Mesothelial cell of epicardium (in vitro differentiated cells): Measurements from ENCODE around the gene DDX56. TPM values are rescaled to one million over a fixed set of nuclear protein-coding genes. Genes with fewer than 3 reads are reported as not detected.

Experiments
- DNase-seq, 2 experiments: peaks; one replicate each; pipeline ENCODE4 v3.0.0; 2021; ENCODE audit warnings: low spot score in 2 of 2; ENCODE audit not compliant: unreplicated experiment in 2 of 2
- H3K27ac Mint-ChIP-seq: 2 replicates; pipeline ENCODE4 v1.8.0; 2021; ENCODE audit warnings: mixed read lengths
- H3K27me3 Mint-ChIP-seq: 2 replicates; pipeline ENCODE4 v1.8.0; 2021; ENCODE audit warnings: low read depth, mixed read lengths
- H3K36me3 Mint-ChIP-seq: 2 replicates; pipeline ENCODE4 v1.8.0; 2021; ENCODE audit warnings: mixed read lengths
- H3K4me1 Mint-ChIP-seq: 2 replicates; pipeline ENCODE4 v1.8.0; 2021; ENCODE audit warnings: mixed read lengths
- H3K4me3 Mint-ChIP-seq: 2 replicates; pipeline ENCODE4 v1.8.0; 2021; ENCODE audit warnings: mild to moderate bottlenecking, moderate library complexity, mixed read lengths
- H3K9me3 Mint-ChIP-seq: 2 replicates; pipeline ENCODE4 v1.8.0; 2021; ENCODE audit warnings: mixed read lengths
- CTCF ChIP-seq: fragments of 200-600 bp; sonication (generic); IDR thresholded peaks from one replicate; pipeline ENCODE4 v1.5.0; 2021; ENCODE audit warnings: antibody characterized with exemption; ENCODE audit not compliant: unreplicated experiment
- total RNA-seq: library from RNA; stranded (reverse); gene quantifications from 3 replicates; pipeline ENCODE4 v1.2.1, GENCODE V29; 2021

Gene DDX56
- total RNA-seq, 1 donor from 2014 or later = 104 TPM

GRCh38 chr7:44587843-44588711, 14.4 kb upstream of the DDX56 start:
- TF ChIP-seq CTCF = peak; percentile 9
- Mint-ChIP-seq H3K9me3 (no peaks in the 10 kb centered on the region), H3K27ac (no peak overlapping the region), H3K36me3 (no peaks in the 10 kb centered on the region), H3K4me1 (no peaks in the 10 kb centered on the region), H3K4me3 (no peak overlapping the region), H3K27me3 (peaks cover 6% of the 10 kb centered on the region)
- DNase-seq = no peak

DNA sequence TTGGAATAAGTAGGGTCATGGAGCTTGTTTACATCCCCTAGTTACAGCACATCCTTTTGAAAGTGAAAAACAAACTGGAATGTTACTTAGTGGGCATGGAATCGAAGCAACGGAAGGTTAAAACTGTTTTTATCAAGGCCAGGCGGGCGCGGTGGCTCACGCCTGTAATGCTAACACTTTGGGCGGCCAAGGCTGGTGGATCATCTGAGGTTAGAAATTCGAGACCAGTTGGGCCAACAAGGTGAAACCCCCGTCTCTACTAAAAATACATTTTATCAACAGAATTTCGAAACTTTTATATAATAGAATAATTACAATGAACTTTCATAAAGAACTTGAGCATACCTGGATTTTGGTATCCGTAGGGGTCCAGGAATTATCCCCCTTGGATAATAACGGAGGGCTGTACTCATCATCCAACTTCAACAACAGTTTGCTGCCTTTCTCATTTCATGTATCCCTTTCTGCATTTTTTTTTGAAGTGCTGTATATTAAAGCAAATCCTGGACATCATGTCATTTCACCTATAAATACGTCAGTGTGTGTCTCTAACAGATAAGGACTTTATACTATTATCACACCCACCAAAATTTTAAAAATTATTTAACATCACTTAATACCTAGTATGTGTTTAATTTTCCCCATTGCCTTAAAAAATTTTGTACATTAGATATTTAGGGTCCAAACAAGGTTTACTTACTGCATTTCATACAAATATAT, 9.6 kb upstream of the DDX56 start:
- no peak for DNase-seq
- no peaks in the 10 kb centered on the region for H3K9me3 Mint-ChIP-seq
- H3K27ac Mint-ChIP-seq = peak overlapping the region; percentile 99
- H3K27me3 Mint-ChIP-seq = peaks cover 5% of the 10 kb centered on the region
- peak overlapping the region; percentile 86 for H3K4me3 Mint-ChIP-seq
- H3K36me3 Mint-ChIP-seq = peaks cover 13% of the 10 kb centered on the region
- peaks cover 22% of the 10 kb centered on the region for H3K4me1 Mint-ChIP-seq
- no peak for TF ChIP-seq CTCF

- Mint-ChIP-seq H3K9me3 (no peaks in the 10 kb centered on the region), H3K4me1 (peaks cover 22% of the 10 kb centered on the region), H3K36me3 (peaks cover 14% of the 10 kb centered on the region), H3K27ac (peak within 1 kb of the TSS; percentile 99), H3K27me3 (peaks cover 5% of the 10 kb centered on the region), H3K4me3 (peak within 1 kb of the TSS; percentile 86)
- DNase-seq = peak; percentile 100
- no peak for TF ChIP-seq CTCF
These were observed 8.3 kb upstream of the DDX56 start, which contains the start of gene TMED4 for GRCh38 chr7:44581879-44582603. Gene TMED4 (minus strand): TSS chr7:44582231. CDS start chr7:44582206, 25 bp downstream.

DNA sequence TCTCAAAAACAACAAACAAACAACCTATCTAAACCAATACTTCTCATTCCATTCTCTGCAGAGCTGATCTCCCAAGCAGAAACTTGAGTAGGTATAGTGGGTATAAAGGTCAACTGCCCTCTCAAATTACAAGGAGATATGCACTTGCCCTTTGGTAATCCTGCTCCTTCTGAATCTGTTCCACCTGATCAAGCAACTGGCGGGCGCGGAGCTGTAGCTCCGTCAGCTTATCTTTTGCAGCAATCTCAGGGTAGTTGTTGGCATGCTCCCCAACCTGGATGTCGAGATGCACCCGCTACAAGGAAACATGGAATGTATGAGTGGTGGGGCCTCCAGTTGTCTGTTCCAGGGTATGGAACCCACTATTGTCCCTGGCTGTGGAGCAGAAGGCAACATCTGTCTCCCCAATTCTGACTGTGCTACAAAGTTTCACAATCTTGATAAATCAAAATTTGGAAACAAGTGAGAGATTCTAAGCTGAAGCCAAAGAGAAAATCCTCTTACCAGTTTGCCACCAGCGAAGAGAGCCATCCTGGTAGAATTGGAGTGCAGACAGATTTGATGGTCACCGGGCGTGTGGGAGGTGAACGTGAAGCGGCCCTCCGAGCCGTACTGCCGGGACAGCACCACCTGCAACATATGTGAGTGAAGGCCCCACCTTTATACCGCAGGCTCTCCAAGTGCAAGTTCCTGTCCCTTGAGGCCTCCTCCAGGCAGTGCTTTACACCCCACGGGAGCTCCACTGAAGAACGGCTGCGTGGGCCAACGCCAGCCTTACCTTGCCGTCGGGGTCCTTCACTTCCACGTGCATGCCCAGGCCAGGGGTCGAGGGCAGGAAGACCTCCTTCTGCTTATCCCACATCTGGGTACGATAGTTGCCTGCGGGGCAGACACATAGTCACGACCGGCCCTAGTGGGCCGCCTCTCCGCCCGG, 7.5 kb upstream of the DDX56 start:
- Mint-ChIP-seq H3K36me3 (peaks cover 15% of the 10 kb centered on the region), H3K27ac (peak overlapping the region; percentile 99), H3K4me1 (peaks cover 23% of the 10 kb centered on the region), H3K27me3 (peaks cover 5% of the 10 kb centered on the region), H3K4me3 (peak overlapping the region; percentile 86), H3K9me3 (no peaks in the 10 kb centered on the region)
- no peak for DNase-seq
- no peak for TF ChIP-seq CTCF

- H3K36me3 Mint-ChIP-seq = peaks cover 28% of the 10 kb centered on the region
- TF ChIP-seq CTCF = no peak
- no peaks in the 10 kb centered on the region for H3K27me3 Mint-ChIP-seq
- H3K27ac Mint-ChIP-seq = peak overlapping the region; percentile 43
- H3K9me3 Mint-ChIP-seq = no peaks in the 10 kb centered on the region
- peaks cover 38% of the 10 kb centered on the region for H3K4me1 Mint-ChIP-seq
- peak overlapping the region; percentile 19 for H3K4me3 Mint-ChIP-seq
- no peak for DNase-seq
These were observed 2.5 kb upstream of the DDX56 start for GRCh38 chr7:44576228-44576627.
